Measurements from ENCODE around the gene SMG6. TPM values are rescaled to one million over a fixed set of nuclear protein-coding genes. Genes with fewer than 3 reads are reported as not detected.

SMG6 gene
- total and polyA plus RNA-seq, 2 of the 8 experiments (the other 6 are each of a cell fraction or from before 2014, with no cell fraction given), result 18.5 to 25.2 TPM

GRCh38 chr17:2113279-2113622 is 190.3 kb downstream of the SMG6 start (continued):
- TF ChIP-seq CHD7 (IDR thresholded peaks at IDR 0.05; ENCODE audit: insufficient replicate concordance, low read length) (no peak), BRCA1 (IDR thresholded peaks at IDR 0.05; ENCODE audit: low read depth, low read length) (no peak), KDM4A (IDR thresholded peaks at IDR 0.05; ENCODE audit: low read depth, low read length, severe bottlenecking) (no peak)
